Adipocyte (in vitro differentiated cells): ENCODE results near the gene RDH16.
"Not testable (repeated sequence)": the region's sequence is repeated elsewhere in the genome, so short reads cannot be mapped to it uniquely, and the experiment has no call there.

Source experiments
- DNase-seq: peaks from one replicate; pipeline ENCODE4 v3.0.0-alpha.2; 2015; ENCODE audit warnings: low read depth
- H3K27me3 ChIP-seq: replicated peaks from 2 replicates; pipeline ENCODE4 v1.7.0; 2013; ENCODE audit warnings: mild to moderate bottlenecking, low read length, moderate library complexity; ENCODE audit not compliant: control insufficient read depth, insufficient read depth
- H3K36me3 ChIP-seq: 2 replicates; pipeline ENCODE4 v1.7.0; 2013; ENCODE audit warnings: low read length, mild to moderate bottlenecking, moderate library complexity; ENCODE audit not compliant: control insufficient read depth, insufficient read depth, severe bottlenecking
- H3K4me1 ChIP-seq: 2 replicates; pipeline ENCODE4 v1.7.0; 2013; ENCODE audit warnings: mild to moderate bottlenecking, low read length, moderate library complexity; ENCODE audit not compliant: control insufficient read depth, insufficient read depth
- H3K4me3 ChIP-seq: 2 replicates; pipeline ENCODE4 v1.7.0; 2013; ENCODE audit warnings: mild to moderate bottlenecking, low read length, moderate library complexity
- H3K9ac ChIP-seq: 2 replicates; pipeline ENCODE4 v1.7.0; 2013; ENCODE audit warnings: mild to moderate bottlenecking, low read length, moderate library complexity
- H3K9me3 ChIP-seq: 2 replicates; pipeline ENCODE4 v1.7.0; 2013; ENCODE audit warnings: mild to moderate bottlenecking, low read length, moderate library complexity; ENCODE audit not compliant: control insufficient read depth

RDH16 gene

DNA sequence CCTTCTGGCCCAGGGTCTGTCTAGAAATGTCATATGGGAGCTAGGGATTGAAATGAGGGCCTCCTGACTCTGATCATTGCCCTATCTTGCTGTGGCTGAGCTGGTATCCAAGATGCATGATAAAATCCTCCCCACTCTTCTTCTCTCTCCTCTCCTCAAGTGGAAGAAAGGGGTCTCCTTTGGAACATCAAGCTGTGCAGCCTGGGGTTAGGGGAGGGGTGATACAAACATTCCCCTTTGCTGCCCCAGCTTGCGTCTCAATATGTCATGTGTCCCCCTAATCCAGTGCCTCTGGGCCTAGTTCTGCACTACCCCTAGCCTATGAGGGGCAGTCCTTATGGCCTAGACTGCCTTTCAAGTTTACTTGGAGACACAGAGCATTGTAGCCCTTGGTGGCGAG, 8.5 kb downstream of the RDH16 start:
- peaks cover 29% of the 10 kb centered on the region for H3K27me3 ChIP-seq
- peaks cover under 1% of the 10 kb centered on the region for H3K9me3 ChIP-seq
- no peak overlapping the region for H3K4me3 ChIP-seq
- no peaks in the 10 kb centered on the region for H3K36me3 ChIP-seq
- DNase-seq, result no peak
- H3K4me1 ChIP-seq, result peaks cover 3% of the 10 kb centered on the region
- H3K9ac ChIP-seq, result no peak overlapping the region

DNA sequence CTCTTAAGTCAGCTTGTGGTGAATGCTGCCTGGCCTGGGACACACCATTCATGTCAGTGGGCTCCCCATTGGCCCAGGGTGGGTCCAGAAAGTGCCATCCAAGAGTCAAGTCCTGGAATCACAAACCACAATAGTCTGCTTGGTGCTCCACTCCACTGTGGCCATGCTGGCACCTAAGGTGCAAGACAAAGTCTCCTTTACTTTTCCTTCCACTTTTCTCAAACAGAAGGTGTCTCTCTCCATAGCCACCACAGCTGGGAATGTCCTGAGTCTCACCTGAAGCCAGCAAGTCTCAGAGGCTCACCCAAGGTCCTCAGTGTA, 9.0 kb downstream of the RDH16 start:
- peaks cover 5% of the 10 kb centered on the region for H3K9me3 ChIP-seq
- H3K36me3 ChIP-seq, result no peaks in the 10 kb centered on the region
- H3K4me3 ChIP-seq, result no peak overlapping the region
- peaks cover 3% of the 10 kb centered on the region for H3K4me1 ChIP-seq
- no peak for DNase-seq
- no peak overlapping the region for H3K9ac ChIP-seq
- H3K27me3 ChIP-seq, result peaks cover 24% of the 10 kb centered on the region

DNA sequence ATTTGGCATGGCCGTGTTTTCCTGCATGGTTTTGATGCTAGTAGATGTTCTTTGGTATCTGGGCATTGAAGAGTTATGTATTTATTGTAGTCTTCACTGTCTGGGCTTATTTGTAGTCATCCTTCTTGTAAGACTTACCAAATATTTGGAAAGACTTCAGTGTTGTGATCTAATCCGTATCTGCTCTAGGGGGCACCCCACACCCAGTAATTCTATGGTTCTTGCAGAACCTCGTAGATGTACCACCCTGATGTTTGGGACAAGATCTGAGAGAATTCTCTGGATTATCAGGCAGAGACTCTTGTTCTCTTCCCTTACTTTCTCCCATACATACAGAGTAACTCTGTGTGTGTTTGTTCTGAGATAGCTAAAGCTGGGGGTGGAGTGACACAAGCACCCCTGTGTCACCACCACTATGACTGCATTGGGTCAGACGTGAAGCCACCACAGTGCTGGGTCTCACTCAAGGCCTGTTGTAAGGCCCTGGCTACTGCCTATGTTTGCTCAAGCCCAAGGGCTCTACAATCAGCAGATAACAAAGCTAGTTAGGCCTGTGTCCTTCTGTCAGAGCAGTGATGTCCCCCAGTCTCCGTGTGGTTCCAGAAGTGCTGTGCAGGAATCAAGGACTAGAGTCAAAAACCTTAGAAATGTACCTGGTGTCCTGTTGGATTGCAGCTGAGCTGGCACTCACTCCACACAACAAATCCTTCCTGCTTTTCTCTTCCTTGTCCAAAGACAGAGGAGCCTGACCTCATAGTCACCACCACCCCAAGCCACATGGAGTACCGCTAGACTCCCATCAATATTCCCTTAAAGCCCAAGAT, 9.6 kb downstream of the RDH16 start:
- no peak overlapping the region for H3K9ac ChIP-seq
- no peak for DNase-seq
- no peak overlapping the region for H3K4me3 ChIP-seq

DNA sequence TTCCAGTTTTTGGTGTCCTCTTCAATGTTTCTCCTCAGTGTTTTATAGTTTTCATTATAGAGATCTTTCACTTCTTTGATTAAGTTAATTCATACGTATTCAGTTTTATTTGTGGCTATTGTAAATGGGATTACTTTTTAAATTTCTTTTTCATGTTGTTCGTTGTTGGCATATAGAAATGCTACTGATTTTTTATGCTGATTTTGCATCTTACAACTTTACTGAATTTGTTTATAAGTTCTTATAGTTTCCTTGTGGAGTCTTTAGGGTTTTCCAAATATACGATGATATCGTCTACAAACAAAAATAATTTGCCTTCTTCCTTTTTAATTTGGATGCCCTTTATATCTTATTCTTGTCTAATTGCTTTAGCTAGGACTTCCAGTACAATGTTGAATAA, 13.5 kb downstream of the RDH16 start:
- no peak for DNase-seq

More for the DNA sequence above, 9.6 kb downstream of the RDH16 start:
- Histone ChIP-seq H3K9me3 (peaks cover 5% of the 10 kb centered on the region), H3K4me1 (peaks cover 3% of the 10 kb centered on the region), H3K36me3 (no peaks in the 10 kb centered on the region), H3K27me3 (peaks cover 19% of the 10 kb centered on the region)

DNA sequence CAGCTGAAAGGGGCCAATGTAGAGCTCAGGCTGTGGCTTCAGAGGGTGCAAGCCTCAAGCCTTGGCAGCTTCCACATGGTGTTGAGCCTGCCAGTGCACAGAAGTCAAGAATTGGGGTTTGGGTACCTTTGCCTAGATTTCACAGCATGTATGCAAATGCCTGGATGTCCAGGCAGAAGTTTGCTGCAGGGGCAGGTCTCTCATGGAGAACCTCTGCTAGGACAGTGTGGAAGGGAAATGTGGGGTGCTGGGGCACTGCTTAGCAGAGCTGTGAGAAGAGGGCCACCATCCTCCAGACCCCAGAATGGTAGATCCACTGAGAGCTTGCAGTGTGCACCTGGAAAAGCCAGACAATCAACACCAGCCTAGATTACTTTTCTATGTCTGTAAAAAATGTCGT, 14.0 kb downstream of the RDH16 start:
- peaks cover 11% of the 10 kb centered on the region for H3K4me1 ChIP-seq
- not testable (repeated sequence) for H3K9ac ChIP-seq, H3K9me3 ChIP-seq, DNase-seq, H3K36me3 ChIP-seq, H3K27me3 ChIP-seq, H3K4me3 ChIP-seq

More for the DNA sequence above, 13.5 kb downstream of the RDH16 start:
- no peak overlapping the region for H3K4me3 ChIP-seq
- no peaks in the 10 kb centered on the region for H3K36me3 ChIP-seq
- H3K9ac ChIP-seq, result no peak overlapping the region
- H3K4me1 ChIP-seq, result peaks cover 11% of the 10 kb centered on the region
- H3K27me3 ChIP-seq, result peaks cover 7% of the 10 kb centered on the region
- peaks cover 5% of the 10 kb centered on the region for H3K9me3 ChIP-seq

DNA sequence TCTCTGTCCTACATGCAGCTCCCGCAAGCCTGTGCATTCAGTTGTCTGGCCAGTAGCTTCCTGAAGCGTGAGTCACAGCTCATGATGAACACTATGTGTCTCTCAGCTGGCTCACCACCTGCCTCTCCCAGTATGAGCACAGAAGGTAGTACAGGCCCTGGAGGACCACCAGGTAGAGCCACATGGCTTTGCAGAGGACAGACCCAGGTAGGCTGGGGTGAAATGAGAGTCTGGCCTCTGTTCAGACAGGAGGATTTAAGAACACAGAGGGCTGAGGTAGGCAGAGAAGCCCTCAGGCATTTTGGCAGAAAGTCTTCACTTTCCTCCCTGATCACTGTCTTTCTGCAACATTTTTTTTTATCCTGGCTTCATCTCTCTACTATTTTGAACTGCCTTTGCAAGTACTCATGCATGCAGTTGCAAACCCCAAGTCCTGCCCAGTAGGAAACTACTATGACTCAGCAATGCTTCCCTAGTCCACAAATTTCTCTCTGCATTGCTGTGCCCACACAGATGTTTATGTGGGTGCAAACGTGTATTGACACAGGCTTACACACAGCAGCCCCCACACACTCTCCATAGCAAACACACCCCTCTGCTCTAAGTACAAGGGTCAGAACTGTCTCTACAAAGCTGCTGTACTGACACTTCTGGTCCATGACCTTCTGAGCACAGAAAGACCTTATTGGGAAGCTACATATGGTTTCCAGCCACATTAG, 15.9 kb downstream of the RDH16 start:
- H3K4me3 ChIP-seq, result no peak overlapping the region
- peaks cover 11% of the 10 kb centered on the region for H3K4me1 ChIP-seq
- peaks cover 5% of the 10 kb centered on the region for H3K9me3 ChIP-seq
- no peaks in the 10 kb centered on the region for H3K36me3 ChIP-seq
- H3K9ac ChIP-seq, result no peak overlapping the region
- DNase-seq, result peak; percentile 67
- H3K27me3 ChIP-seq, result peaks cover 21% of the 10 kb centered on the region

DNA sequence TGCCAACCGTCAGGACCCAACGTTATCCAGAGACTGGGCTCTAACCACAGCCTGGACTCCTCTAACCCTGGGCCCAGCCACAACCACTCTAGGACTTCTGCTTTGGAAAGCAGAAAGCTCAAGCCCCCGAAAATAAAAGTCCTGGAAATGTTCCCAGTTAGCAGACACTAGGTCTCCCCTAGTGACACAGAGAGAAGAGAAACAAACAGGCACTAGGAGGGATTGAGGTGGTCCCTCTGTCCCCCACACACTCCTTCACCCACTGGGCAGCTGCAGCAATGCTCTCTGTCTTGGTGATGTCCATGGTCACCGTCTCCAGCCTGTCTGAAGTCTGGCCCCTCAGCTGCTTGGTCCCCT, 16.5 kb downstream of the RDH16 start:
- not testable (repeated sequence) for H3K4me3 ChIP-seq, DNase-seq, H3K36me3 ChIP-seq, H3K9me3 ChIP-seq, H3K9ac ChIP-seq
- Histone ChIP-seq H3K4me1 (peaks cover 11% of the 10 kb centered on the region), H3K27me3 (peaks cover 25% of the 10 kb centered on the region)

DNA sequence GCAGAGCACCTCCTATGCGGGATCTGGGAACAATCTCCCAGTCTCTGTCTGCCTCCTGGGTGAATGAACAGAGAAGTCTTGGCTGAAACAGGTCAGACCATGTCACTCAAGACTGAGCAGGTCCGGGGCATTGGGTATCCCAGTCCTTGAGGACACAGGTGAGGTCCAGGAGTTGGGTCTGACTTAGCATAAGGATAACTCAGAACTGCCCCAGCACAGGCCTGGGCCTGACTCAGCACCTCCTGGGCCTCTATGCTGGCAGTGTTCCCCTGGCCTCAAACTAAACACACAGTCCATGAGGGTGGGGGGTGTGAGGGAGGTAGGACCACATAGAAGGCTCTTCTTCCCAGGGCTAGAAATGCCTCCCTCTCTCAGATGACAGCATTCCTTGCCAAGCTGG, 21.7 kb downstream of the RDH16 start:
- H3K27me3 ChIP-seq, result peaks cover 37% of the 10 kb centered on the region
- H3K4me3 ChIP-seq, result no peak overlapping the region
- H3K36me3 ChIP-seq, result no peaks in the 10 kb centered on the region
- DNase-seq, result no peak
- H3K4me1 ChIP-seq, result peaks cover 3% of the 10 kb centered on the region
- no peak overlapping the region for H3K9ac ChIP-seq
- no peaks in the 10 kb centered on the region for H3K9me3 ChIP-seq

DNA sequence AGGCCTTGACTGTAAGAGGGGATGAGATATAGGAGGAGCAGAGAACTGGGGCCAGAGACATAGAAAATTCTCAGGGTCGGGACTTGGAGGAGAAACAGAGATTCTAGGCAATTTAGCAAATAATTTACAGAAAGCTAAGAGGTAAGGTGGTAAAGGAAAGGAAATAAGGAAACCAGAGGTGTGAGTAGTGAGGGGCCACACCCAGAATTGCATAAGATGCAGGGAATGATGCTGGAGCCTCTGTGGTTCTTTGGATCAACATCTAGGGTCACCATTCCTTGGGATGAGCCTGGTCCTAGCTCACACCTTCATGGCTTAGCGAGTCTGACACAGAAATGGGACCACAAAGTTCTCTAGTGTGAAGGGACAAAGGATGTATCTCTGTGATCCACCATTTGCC, 22.3 kb downstream of the RDH16 start:
- H3K4me1 ChIP-seq, result peaks cover 3% of the 10 kb centered on the region
- H3K9ac ChIP-seq, result no peak overlapping the region
- H3K36me3 ChIP-seq, result no peaks in the 10 kb centered on the region
- no peak for DNase-seq
- no peaks in the 10 kb centered on the region for H3K9me3 ChIP-seq
- H3K27me3 ChIP-seq, result peaks cover 37% of the 10 kb centered on the region
- no peak overlapping the region for H3K4me3 ChIP-seq

DNA sequence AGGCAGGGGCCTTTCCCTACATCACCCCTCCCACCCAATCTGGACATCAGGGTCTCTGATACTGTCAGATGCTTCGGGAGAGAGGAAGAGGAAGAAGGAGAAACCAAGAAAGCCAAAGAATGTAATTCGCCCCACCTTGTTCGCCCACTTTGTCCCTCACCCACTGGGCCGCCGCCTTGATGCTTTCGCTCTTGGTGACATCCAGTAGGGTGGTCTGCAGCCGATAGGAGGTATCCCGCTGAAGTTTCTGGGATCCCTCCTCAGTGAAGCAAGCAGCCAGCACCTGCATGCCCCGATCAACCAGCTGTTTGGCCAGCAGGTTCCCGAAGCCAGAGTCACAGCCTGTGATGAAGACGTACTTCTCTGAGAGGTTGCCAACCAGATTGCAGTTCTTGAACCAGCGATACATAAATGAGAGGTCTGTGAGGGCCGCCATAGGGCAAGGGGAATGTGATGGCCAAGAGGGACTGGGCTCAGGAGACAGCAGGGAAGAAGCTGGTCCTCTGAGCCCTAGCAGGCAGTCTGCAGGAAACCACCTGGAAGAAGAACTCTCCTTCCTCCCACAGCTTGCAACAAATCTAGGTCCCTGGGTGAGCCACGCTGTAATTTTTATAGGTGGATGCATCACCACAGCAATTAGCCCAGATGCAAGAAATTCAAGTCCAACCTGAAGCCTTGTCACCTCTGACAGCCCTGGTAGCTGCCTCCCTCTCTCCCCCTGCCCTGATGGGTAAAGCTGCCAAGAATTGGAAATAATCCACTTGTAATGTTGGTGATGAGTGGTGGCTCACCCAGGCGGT, 23.4 kb downstream of the RDH16 start, which contains the start of gene SDR9C7:
Gene SDR9C7, minus strand, starts transcription at position 583 of the 800 bp plus-strand sequence. Its CDS starts 147 bp downstream, at position 436.
- H3K4me1 ChIP-seq, result peaks cover 3% of the 10 kb centered on the region
- no peaks in the 10 kb centered on the region for H3K36me3 ChIP-seq
- no peaks in the 10 kb centered on the region for H3K9me3 ChIP-seq
- no peak for DNase-seq
- H3K9ac ChIP-seq, result no peak within 1 kb of the TSS
- H3K4me3 ChIP-seq, result no peak within 1 kb of the TSS
- peaks cover 33% of the 10 kb centered on the region for H3K27me3 ChIP-seq

DNA sequence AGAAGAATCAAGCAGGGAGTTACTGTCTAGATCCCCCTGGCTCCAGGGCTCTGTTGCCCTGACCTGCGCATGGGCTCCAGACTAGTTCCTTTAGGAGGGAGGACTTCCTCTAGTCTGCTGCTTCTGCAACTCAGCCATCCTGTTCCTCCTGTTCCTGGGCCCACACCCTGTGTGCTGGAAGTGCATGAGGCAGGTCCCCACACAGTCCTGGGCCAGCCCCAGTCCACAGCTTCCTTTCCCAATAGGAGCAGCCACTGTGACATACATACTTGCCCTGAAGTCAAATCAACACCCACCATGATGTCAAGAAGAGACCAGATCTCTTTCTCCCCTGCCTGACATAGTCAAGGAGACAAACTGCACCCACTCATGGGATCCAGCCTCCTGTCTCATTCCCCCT, 24.5 kb downstream of the RDH16 start:
- Histone ChIP-seq H3K27me3 (peaks cover 38% of the 10 kb centered on the region), H3K9me3 (no peaks in the 10 kb centered on the region), H3K36me3 (no peaks in the 10 kb centered on the region), H3K9ac (no peak overlapping the region), H3K4me3 (no peak overlapping the region), H3K4me1 (peaks cover 3% of the 10 kb centered on the region)
- no peak for DNase-seq
